ENCODE measurements around the gene AAGAB.

AAGAB gene

DNA sequence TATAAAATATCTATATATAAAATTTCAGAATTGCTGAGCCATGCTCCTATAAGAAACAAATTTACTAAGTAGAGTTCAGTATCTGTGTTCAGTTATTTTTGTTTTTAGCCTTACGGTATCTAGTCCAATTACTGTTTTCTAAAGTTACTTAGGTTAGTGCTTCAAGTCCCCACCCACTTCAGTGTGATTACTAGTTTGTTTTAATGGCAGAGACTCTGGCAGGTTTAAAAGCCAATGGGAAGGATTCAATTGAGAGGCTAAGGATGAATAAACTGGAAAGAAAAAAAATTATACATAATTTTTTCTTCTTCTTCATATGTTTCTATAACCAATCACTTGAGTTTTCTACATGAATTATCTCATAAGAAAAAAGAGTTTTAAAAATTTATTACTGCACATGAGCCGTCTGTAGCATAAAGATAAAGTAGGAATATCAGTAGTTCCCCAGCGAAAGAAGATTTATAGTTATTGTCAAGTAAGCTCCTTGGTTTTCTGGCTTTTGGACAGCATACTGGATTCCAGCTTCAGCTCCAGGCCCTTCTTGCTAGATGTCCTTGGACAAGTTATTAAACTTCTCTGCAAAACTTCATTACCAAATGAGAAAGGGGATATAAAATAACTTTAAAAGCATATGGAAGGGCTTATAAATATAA, 46.8 kb downstream of the AAGAB start:
- Histone ChIP-seq H3K4me1 (ENCODE audit: insufficient read depth, poor library complexity, severe bottlenecking) (no peaks in the 10 kb centered on the region), H3K27ac (ENCODE audit: poor library complexity, severe bottlenecking) (no peak overlapping the region), H3K36me3 (ENCODE audit: low read depth) (peaks cover 82% of the 10 kb centered on the region), H3K9me3 (ENCODE audit: severe bottlenecking) (no peaks in the 10 kb centered on the region), H3K27me3 (ENCODE audit: insufficient read depth, poor library complexity, severe bottlenecking) (no peaks in the 10 kb centered on the region), H3K4me3 (ENCODE audit: severe bottlenecking) (no peak overlapping the region)
- no peak for TF ChIP-seq CTCF (IDR thresholded peaks at IDR 0.05; ENCODE audit: poor library complexity, severe bottlenecking)
- no peak for DNase-seq (ENCODE audit: low spot score)
- no peak for ATAC-seq (ENCODE audit: low read depth)

DNA sequence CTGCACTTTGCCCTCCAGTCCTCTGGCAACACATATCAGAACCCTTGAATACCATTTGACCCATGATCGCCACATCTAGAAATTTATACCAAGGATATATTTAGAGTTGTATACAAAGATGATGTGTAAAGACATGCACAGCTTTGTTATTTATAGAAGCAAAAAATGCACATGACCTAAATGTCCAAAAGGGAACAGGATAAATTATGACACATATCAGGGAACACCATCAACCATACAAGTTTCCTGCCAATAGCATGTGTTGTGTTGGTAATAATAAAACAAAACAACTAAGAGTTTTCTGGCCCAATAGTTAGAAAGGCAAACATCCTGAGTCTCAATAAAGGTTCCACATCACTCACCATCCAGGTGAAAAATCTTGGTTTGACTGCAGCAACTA, 51.5 kb downstream of the AAGAB start:
- no peak for TF ChIP-seq CTCF (IDR thresholded peaks at IDR 0.05; ENCODE audit: poor library complexity, severe bottlenecking)
- Histone ChIP-seq H3K4me3 (ENCODE audit: severe bottlenecking) (no peak overlapping the region), H3K27ac (ENCODE audit: poor library complexity, severe bottlenecking) (no peak overlapping the region), H3K9me3 (ENCODE audit: severe bottlenecking) (no peaks in the 10 kb centered on the region), H3K36me3 (ENCODE audit: low read depth) (peaks cover 80% of the 10 kb centered on the region), H3K4me1 (ENCODE audit: insufficient read depth, poor library complexity, severe bottlenecking) (no peaks in the 10 kb centered on the region), H3K27me3 (ENCODE audit: insufficient read depth, poor library complexity, severe bottlenecking) (no peaks in the 10 kb centered on the region)
- no peak for DNase-seq (ENCODE audit: low spot score)
- ATAC-seq (ENCODE audit: low read depth) = no peak

DNA sequence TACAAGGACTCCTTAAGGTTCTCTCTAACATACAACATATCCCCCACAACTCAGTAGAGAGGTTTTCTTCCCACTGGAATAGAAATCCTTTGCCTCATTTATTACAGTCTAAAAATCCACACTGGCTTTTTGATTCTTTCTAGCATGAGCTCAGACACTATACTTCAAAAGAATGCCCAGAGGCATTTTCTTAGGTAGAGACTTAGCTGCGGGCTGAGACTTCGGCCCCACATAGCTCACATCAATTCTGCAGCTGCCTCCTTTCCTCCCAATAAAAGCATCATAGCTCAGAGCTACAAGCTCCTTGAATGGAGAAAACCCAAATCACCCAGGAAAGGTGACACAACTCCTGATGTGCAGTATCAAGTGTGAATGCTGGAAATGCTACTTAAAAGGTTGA, 52.4 kb downstream of the AAGAB start:
- ATAC-seq (ENCODE audit: low read depth) (no peak), DNase-seq (ENCODE audit: low spot score) (no peak)
- H3K27me3 ChIP-seq (ENCODE audit: insufficient read depth, poor library complexity, severe bottlenecking) = no peaks in the 10 kb centered on the region
- H3K36me3 ChIP-seq (ENCODE audit: low read depth) = peaks cover 71% of the 10 kb centered on the region
- no peak overlapping the region for H3K27ac ChIP-seq (ENCODE audit: poor library complexity, severe bottlenecking)
- no peaks in the 10 kb centered on the region for H3K4me1 ChIP-seq (ENCODE audit: insufficient read depth, poor library complexity, severe bottlenecking)
- no peak for TF ChIP-seq CTCF (IDR thresholded peaks at IDR 0.05; ENCODE audit: poor library complexity, severe bottlenecking)
- H3K9me3 ChIP-seq (ENCODE audit: severe bottlenecking) = no peaks in the 10 kb centered on the region
- H3K4me3 ChIP-seq (ENCODE audit: severe bottlenecking) = no peak overlapping the region

DNA sequence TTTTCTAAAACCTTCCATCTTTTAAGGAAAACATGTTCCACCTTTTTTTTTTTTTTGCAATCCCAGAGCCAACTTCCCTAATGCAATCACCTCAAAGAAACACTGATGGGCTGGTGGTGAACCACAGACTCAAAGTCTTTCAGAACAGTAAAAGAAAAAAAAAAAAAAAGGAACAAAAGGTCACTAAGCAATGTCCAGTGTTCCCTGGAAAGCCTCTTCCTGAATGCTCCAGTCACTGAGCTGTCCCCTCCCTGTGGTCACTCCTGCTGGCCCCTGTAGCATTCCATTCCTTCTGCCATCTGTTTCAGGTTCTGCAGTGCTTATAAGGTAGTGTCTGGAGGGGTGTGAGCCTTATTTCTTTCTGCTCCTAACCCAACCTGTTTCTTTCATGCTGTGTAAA, 53.3 kb downstream of the AAGAB start:
- Histone ChIP-seq H3K27me3 (ENCODE audit: insufficient read depth, poor library complexity, severe bottlenecking) (no peaks in the 10 kb centered on the region), H3K4me1 (ENCODE audit: insufficient read depth, poor library complexity, severe bottlenecking) (no peaks in the 10 kb centered on the region), H3K27ac (ENCODE audit: poor library complexity, severe bottlenecking) (no peak overlapping the region), H3K4me3 (ENCODE audit: severe bottlenecking) (no peak overlapping the region), H3K9me3 (ENCODE audit: severe bottlenecking) (no peaks in the 10 kb centered on the region), H3K36me3 (ENCODE audit: low read depth) (peaks cover 61% of the 10 kb centered on the region)
- no peak for DNase-seq (ENCODE audit: low spot score)
- ATAC-seq (ENCODE audit: low read depth) = no peak
- no peak for TF ChIP-seq CTCF (IDR thresholded peaks at IDR 0.05; ENCODE audit: poor library complexity, severe bottlenecking)
